GM19324 (cell line): ENCODE results near the gene CDK11B.
"Not testable (repeated sequence)": the region's sequence is repeated elsewhere in the genome, so short reads cannot be mapped to it uniquely, and the experiment has no call there.

Experiments
- ATAC-seq: cut with Tn5 transposase; IDR thresholded peaks from one replicate; pipeline ENCODE4 v1.9.1; 2021; ENCODE audit warnings: mild to moderate bottlenecking, moderate library complexity; ENCODE audit not compliant: unreplicated experiment, low FRiP score

Gene CDK11B

DNA sequence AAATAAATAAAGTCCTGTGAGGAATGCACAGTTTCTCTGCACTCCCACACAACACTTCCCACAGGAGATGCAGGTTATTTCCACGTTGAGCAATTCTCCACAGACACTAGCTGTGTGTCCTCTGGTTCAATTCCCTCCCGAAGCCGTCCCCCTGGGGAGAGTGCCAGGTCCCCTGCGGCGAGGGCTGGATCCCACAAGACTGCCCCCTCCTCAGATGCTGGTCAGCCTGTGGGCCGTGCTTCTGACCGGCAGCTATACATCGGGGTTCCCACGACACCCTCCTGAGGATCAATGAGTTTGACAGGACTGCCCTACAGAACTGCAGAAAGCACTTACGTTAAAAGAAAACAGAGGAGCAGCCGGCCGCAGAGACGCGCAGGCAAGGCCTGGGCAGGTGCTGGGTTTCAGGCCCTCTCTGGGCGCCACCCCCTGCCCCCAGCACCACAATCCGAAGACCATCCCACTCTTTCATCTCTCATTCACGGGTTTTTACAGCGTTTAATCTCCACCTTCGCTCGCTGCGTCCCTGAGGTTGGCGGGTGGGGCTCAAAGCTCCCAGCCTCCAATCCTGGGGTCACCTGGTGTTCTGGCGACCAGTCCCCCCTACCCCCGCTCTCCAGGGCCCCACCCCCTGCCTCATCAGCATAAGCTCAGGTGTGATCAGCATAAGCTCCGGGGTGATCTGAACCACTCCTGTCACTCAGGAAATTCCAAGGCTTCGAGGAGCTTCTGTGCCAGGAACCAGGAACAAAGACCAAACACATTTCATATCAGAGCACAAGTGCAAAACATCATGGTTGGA lies 24.5 kb upstream of the CDK11B start:
- no peak for ATAC-seq

DNA sequence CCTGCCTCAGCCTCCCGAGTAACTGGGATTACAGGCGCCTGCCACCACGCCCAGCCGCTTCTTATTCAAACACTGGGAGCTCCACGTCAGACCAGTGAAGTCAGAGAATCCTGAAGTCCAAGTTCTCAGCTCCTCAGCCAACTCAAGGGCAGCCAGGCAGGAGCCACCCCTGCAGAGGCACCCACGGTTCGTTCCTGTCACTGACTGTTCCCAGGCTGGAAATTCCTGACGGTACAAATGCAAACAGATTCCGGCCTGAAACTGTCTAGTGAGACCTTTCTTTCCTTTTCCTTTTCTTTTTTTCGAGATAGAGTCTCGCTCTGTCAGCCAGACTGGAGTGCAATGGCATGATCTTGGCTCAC lies 22.1 kb upstream of the CDK11B start:
- ATAC-seq = no peak

DNA sequence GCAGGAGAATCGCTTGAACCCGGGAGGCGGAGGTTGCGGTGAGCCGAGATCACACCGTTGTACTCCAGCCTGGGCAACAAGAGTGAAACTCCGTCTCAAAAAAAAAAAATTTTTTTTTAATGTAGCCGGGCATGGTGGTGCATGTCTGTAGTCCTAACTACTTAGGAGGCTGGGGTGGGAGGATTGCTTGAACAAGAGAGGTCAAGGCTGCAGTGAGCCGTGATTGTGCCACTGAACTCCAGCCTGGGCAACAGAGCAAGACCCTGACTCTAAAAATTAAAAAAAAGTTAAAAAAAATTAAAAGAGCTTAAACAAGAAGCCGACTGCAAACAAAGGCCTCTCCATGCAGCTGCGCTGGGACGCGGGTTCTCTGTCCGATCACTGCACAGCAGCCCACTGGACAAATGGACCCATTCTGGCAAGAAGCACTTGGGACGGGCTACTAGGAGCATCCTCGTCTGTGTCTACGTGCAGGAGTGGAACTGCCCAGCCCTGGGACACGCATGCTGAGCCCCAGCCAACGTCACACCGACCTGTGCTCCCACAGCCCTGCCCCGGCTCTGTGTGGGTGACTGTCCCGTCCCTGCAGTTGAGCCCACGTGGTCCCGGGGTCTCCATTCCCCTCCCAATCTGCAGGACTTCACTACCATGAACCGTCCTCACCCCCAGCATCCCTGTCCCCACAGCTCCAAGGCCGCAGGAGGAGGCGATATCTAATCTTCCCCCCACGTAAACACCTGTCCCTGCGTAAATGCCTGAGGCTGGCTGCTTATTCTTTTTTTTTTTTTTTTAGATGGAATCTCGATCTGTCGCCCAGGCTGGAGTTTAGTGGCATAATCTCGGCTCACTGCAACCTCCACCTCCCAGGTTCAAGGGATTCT lies 21.5 kb upstream of the CDK11B start:
- ATAC-seq = no peak

DNA sequence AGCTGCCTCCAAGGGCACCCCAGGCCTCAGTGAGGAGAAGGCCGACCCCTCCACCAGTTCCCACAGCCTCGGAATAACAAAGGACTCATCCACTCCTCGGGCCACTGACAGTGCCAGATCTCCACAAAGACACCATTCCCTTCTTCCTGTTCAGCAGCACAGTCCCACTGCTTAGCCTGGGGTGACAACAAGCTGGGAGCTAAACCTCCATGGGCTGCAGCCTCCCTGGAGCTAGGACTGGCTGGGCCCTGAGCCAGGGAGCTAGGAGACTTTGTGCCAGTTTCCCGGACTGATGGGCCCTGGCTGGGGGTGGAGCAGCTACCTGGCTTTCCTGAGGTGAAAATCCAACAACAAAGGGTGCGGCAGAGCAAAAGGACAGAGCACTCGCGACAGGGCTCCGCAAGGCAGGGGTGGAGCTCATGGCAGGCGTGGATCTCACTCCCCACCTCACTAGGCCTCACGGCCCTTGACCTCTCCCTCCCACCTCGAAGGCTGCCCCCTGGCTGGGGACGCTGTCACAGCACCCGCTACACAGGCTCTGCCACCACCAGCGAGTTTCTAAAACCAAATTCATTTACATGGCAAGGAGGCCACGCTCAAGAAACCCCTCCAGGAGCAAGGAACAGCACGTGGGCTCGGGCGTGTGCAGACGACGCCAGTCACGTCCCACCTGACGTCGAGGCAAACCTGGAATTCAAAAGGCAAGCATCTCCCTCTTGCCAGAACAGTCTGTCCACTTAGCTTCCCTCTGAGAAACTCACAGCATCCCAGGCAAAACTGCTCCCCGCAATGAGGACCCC lies 20.0 kb upstream of the CDK11B start:
- no peak for ATAC-seq

DNA sequence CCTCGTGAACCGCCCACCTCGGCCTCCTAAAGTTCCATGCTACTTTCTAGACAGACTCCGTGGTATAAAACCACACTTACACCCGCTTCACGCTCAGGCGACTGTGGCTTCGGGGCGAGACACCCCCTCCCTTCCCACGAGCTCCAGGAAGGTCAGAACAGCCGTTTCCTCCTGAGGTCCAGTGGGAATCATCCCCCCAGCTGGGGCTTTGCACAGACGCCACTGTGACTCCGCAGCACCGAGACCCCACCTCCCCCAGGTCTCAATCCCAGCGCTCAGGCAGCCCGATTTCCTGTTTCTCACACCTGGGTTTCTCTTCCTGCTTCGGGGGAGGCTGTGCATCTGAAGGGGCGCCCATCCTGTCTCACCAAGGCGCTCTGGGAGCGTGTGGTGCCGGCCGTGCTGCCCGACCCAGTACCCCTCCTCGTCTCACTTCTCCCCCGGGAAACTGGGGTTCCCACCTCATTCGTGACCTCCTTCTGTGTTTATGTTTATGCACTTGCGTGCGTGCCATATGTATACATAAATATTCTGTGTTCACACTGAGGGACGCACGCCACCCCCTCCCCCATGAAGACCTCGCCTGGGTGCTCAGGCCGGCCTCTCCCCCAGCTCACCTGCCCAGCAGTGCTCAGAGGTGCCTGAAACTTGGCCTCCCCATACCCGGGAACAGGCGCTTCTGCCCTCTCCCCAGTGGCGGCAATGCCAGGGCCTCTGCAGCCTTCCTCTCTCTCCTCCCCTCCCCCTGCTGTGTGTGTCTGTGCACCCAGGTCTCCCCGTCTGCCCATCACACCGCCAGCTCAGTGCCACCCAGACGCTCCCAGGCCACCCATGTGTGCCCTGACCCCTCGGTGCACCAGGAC lies 19.1 kb upstream of the CDK11B start:
- ATAC-seq = peak; percentile 68

DNA sequence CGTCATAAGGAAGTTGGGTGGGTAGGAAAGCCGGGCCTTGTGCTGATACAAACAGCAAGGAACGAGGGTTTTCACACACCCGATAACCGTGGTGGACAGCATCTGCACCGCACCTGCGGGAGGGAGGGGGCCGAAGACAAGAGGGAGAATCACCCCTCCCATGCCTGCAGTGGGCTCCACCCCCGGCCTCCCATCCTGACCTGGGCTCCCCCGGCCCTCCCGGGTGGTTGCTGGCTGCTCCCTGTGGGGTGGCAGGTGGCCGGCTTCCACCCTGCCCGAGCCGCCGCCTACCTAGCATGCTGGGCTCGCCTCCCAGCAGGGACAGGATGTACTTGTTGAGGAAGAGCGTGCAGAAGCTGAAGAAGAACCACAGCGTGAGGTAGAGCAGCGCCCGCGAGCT lies 17.3 kb upstream of the CDK11B start:
- not testable (repeated sequence) for ATAC-seq

DNA sequence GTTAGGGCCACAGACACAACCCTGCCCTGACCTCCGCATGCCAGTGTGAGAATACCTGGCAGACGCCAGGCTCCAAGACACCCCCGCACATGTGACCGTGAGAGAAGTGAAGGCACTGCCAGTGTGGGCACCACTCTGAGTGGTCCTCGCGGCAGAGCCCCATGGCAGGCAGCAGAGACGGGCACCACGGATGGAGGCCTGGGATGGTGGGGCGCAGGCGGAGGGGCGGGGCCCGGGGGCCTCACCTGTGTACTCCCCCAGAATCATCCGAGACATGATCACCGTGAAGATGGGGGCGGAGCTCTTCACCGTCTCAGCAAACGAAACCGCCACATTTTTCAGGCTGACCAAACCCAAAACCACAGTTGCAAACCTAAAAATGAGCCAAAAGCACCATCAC lies 16.4 kb upstream of the CDK11B start:
- not testable (repeated sequence) for ATAC-seq

DNA sequence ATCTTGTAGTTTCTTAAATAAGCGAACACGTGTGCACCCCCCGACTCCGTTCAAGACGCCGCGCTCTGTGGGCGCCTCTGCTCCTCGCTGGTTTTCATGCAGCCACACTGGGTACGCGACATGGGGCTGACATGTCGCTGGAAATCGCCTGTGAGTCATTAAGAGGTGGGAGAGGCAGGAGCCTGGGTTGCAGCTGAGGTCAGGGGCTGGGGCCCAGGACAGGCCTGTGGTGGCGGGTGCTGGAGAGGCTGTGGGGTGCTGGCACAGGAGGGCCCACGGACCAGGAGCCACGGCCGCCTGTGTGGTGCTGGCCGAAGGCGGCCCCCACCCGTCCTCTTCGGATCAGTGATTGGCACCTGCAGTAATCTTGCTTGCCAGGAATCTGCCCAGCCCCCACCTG lies 16.0 kb upstream of the CDK11B start:
- not testable (repeated sequence) for ATAC-seq

DNA sequence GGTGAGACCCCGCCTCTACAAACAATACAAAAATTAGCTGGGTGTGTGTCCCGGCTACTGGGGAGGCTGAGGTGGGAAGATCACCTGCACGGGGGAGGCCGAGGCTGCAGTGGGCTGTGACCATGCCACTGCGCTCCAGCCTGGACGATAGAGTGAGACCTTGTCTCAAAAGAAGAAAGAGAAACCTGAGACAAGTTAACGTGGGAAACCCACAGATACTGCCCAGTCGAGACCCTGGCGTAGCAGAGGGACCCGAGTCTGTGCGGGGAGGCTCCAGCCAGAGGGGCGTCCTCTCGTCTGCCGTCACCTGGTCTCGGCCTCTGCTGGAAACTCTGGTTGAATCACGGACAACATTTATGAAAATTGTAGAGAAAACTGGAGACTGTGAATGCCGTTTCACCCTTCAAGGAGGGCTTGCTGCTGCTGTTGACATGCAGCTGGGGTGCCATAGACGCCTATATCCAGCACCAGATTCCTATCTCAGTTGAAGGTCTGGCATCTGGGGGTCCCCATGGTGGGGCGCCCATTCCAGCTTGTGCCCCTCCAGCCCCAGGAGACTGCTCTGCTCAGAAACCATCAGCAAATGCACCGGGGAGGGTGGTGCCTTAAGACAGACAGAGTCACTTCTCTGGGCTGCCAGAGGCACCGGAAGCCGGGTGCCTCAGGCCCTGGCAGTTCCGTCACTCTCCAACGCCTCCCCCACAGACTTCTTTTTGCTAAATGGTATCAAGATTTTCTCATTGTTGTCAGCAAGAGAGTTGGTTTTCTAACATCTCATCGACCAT lies 13.6 kb upstream of the CDK11B start:
- ATAC-seq = no peak

DNA sequence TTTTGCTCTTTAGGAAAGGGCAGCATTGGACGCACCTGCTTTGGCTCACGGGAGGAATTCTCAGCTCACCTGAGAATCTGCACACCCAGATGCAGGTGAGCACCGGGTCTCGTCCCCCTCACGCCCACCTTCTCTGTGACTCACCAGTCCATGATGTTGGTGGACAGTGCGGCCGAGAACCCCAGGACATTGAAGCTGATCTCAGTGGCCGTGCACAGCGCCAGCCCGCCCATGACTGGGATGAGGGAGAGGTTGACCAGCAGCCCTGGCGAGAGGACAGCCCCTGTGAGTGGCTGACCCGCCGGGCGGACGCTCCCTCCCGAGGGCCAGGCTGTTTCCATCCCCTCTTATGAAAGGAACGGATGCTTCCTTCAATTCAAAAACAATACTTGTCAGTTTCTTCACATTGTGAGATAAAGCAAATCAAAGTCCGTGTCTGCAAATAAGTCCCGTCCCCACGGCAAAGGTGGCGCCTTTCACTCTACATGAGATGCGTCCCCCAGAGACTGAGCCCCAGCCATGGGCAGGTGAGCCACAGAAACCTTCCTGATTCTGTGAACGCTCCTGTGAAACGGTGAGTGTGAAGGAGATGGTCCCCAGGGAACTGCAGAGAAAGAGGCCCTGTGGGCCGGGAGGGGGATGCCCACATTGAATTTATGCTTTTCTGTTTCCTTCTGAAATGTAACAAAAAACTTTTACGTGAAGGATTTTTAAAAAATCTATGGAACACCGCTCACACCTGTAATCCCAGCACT lies 12.7 kb upstream of the CDK11B start:
- no peak for ATAC-seq

DNA sequence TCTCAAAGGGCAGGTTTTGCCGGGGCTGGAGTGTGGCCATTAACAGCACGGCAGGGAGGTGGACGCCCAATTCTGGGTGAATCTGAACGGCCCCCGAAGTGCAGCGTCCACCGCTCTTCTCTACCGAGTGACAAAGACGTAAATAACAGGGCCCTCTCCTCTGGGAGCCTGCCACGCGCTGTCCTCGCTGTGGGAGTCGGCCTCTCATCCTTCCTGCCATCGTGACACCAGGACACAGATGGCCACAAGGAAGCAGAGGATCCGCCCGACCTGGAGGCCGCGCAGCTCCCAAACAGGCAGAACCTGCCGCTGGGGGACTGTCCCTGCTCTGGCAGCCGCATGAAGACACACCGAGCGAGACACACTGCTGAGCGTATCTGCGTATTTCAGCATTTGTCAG lies 12.1 kb upstream of the CDK11B start:
- no peak for ATAC-seq

DNA sequence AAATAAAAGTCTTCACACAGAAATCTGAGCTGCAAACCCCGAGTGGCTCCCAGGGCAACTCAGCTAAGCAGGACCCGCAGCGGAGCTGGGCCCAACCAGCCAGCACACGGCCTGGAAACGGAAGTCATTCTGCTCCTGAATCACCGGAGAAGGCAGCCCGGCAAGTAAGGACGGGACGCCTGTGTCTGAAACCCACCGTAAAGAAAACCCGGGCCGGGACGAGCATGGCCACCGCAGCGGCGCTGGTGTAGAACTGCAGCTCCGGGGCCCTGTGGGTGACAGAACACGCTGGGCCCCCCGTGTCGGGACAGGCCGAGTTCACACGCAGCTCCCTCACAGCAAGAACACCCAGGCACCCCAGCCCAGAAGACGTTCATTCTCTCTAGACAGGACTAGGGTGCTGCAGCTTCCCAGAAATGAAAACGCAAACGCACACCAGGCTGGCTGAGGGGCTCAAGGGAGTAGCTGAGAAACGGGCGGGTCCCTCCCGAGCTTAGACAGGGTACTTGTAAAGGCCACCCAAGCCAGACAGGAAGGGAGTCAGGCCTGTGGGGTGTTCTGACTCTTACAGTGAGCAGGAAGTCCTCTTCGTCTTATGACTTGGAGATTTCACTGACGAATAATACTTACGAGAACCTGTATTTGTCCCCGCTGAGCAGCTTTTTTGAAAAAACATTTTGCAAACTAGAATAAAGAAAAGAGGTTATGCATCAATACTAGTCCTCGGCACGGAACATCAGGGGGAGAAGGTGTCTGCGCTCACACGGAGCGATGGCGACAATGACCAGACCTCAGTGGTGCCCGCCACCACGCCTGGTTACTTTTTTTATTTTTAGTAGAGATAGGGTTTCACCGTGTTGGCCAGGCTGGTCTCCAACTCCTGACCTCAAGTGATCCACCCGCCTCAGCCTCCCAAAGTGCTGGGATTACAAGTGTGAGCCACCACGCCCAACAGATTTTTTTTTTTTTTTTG lies 10.9 kb upstream of the CDK11B start:
- ATAC-seq = no peak

DNA sequence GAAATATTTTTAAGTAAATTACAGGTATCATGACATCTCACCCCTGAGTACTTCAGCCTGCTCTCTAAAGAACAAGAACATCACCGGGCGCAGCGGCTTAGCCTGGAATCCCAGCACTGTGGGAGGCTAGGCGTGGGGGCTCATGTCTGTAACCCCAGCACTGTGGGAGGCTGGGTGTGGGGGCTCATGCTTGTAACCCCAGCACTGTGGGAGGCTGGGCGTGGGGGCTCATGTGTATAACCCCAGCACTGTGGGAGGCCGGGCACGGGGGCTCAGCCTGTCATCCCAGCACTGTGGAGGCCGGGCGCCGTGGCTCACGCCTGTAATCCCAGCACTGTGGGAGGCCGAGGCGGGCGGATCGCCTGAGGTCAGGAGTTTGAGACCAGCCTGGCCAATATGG lies 7.7 kb upstream of the CDK11B start:
- ATAC-seq = no peak

DNA sequence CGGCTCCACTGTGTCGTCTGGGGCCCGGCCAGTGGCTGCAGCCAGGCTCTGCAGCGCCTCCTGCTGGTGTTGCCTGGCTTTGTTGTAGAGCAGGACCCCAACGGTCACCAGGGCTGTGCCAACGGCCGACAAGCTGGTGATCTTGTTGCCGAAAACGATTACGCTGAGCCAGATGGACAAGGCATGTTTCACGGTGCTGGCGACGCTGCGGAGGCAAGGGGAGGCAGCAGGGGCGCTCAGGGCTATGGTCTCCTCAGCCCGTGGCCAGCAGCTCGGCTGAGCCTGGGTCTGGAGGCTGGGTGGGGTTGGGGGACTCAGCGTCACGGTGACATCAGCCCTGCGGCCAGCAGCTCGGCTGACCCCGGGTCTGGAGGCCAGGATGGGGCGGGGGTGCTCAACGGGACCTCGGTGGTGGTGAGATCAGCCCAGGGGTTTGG lies 7.0 kb upstream of the CDK11B start:
- no peak for ATAC-seq

DNA sequence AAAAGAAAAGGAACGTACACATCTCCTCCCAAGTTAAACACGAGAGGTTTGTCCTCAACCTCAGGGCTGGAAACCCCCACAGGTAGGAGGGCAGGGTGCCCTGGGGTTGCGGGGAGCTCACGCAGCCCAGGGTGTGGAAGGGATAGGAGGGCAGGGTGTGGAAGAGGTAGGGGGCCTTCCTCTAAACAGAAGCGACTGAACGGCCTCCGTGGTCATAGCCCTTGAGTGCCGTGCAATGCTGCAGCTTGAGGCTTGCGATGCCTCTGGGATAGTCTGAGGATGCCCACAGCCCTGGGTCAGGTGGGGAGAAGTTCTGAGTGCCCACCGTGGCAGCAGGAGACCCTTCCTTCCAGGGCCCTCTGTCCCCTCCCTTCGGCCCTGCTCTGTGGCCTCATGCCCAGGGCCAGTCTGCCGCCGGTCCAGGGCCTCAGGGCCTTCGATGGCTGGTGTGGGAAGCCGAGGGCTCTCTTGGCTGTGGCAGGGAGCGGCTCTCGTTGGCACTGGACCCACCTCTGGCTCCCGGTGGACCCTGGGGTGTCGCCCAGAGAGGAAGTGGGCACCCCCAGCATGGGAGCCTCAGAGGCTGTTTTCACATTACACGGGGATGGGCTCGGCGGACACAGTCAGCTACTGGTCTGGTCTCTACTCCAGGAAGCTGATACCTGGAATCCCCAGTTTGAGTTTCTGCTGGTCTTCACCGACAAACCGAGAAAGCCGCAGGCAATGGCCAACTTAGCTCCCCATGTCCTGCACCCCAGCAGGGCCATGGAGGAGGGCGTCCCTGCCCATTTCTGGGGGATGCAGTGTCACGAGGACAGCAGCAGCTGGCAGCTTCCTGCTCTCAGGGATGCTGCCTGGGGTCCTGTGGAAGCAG lies 6.4 kb upstream of the CDK11B start:
- ATAC-seq = no peak

DNA sequence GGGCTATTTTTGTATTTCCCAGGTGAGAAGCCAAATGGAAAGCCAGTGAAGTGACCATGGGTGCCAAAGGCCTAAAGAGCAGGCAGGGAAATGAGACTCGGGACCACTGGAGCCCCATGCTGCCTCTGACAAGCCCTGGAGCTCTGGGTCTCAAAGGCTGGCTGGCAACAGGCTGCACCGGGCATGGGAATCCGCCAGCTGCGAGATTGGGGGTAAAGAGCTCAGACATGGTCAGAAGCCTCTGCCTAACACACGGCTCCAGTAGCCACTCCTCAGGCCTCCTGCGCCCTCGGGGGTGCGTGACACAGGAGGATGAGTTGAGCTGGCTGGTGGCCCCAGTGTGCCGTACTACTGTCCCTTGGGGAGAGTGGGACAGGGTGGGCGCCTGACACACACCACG lies 5.5 kb upstream of the CDK11B start:
- ATAC-seq = not testable (repeated sequence)
